ENCODE data around the gene COPE.

The COPE gene

DNA sequence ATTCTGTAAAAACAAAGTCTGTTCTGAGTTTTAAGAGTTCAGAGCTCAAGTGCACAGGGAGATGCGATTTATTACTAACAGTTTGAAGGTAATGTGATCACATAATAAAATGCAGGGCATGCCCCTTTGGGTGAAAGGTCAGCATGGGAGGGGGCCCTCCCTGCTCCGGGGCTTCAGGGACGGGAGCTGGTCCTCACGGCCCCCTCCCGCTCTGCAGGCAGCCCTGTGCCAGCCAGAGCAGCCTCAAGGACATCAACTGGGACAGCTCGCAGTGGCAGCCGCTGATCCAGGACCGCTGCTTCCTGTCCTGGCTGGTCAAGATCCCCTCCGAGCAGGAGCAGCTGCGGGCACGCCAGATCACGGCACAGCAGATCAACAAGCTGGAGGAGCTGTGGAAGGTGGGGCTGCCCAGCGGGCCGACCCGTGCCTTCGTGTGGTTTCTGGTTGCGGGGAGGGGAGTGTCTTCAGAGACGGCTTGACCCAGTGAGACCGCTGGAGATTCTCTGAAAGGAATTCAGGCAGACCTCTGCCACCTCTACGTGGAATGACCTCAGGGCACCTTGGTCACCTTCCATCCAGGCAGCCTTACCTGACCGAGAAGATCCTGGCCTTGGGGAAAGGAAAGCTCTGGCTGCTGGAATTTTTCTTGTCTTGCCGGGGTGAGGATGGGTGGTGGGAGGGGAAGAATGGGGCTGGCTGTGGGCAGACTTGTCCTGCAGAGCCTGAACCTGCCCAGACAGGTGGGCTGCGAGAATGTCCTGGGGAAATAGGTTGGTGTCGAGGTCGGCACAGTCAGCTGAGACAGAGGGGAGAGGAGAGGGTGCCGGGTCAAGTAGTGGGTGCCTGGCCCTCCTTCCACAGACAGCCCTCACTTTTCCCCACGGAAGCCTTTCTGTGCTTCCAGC lies 68.5 kb downstream of the COPE start:
- DNase-seq (ENCODE audit: low read depth), result no peak

DNA sequence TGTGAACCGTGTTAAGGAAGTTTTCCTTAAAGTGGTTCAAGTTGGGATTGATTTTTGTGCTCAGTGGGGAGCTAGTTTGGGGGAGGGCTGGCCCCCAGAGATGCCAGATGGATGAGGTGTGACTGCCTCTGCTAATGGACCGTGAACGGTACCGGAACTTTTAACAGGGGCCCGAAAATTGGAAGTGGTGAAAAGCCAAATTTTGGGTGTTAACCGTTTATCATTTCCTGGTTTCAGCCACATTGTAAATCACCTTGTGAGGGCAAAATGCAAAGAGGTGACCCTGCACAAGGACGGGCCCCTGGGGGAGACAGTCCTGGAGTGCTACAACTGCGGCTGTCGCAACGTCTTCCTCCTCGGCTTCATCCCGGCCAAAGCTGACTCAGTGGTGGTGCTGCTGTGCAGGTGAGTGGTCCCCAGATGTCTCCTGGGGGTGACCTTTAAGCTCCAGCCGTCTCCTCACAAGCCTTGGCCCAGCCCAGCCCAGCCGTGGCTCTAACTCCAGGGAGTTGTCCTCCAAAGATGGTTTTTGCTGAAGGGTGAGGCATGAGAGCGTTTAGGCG lies 69.3 kb downstream of the COPE start:
- DNase-seq (ENCODE audit: low read depth), result no peak

Data from activated T-cell treated with anti-CD3 and anti-CD28 coated beads for 48 hours (primary cell).